NCI-H2171 (cell line): ENCODE data around the gene KSR1.

Experiments used
- DNase-seq: peaks from one replicate; lab custom pipeline; 2025; lab: John Stamatoyannopoulos, UW

KSR1 gene

GRCh38 chr17:27514595-27515413 lies 58.6 kb downstream of the KSR1 start:
- no peak for DNase-seq

- no peak for DNase-seq
Measured at GRCh38 chr17:27518048-27518447, 61.8 kb downstream of the KSR1 start.

- no peak for DNase-seq
Measured at GRCh38 chr17:27518545-27519521, 62.6 kb downstream of the KSR1 start.

GRCh38 chr17:27519550-27519949 lies 63.3 kb downstream of the KSR1 start:
- DNase-seq: no peak

- DNase-seq: no peak
Measured at GRCh38 chr17:27520491-27521185, 64.4 kb downstream of the KSR1 start.

GRCh38 chr17:27521281-27522027 lies 65.2 kb downstream of the KSR1 start:
- no peak for DNase-seq

- DNase-seq: no peak
Measured at GRCh38 chr17:27522028-27522635, 65.9 kb downstream of the KSR1 start.

- DNase-seq: no peak
Measured at GRCh38 chr17:27523712-27524111, 67.5 kb downstream of the KSR1 start.

GRCh38 chr17:27524594-27524993 lies 68.3 kb downstream of the KSR1 start:
- DNase-seq: no peak

- no peak for DNase-seq
Measured at GRCh38 chr17:27525316-27525715, 69.1 kb downstream of the KSR1 start.

- no peak for DNase-seq
Measured at GRCh38 chr17:27525836-27526603, 69.8 kb downstream of the KSR1 start.

GRCh38 chr17:27526604-27527002 lies 70.4 kb downstream of the KSR1 start:
- no peak for DNase-seq

GRCh38 chr17:27529230-27529796 lies 73.1 kb downstream of the KSR1 start:
- peak; percentile 65 for DNase-seq

- no peak for DNase-seq
Measured at GRCh38 chr17:27530764-27531391, 74.6 kb downstream of the KSR1 start.

GRCh38 chr17:27531469-27531961 lies 75.3 kb downstream of the KSR1 start:
- DNase-seq: no peak

- DNase-seq: no peak
Measured at GRCh38 chr17:27532269-27533263, 76.3 kb downstream of the KSR1 start.

- no peak for DNase-seq
Measured at GRCh38 chr17:27533874-27534815, 77.9 kb downstream of the KSR1 start.
